CD4-positive, alpha-beta T cell treated with Interleukin-2 at 100 ng/mL for 4 hours (primary cell): ENCODE measurements around the gene EGR4.
A peak's percentile ranks its signal among the peaks of the same experiment; 100 is the strongest.

Source experiments
- DNase-seq: peaks from one replicate; pipeline ENCODE4 v3.0.0-alpha.2; 2020; ENCODE audit warnings: low spot score

Gene EGR4

GRCh38 chr2:73290049-73290839 is 3.1 kb downstream of the EGR4 start:
- DNase-seq: peak; percentile 54

GRCh38 chr2:73289304-73289703 is 4.0 kb downstream of the EGR4 start:
- DNase-seq: no peak

GRCh38 chr2:73286134-73286655 is 7.2 kb downstream of the EGR4 start:
- no peak for DNase-seq

GRCh38 chr2:73285159-73285739 is 8.1 kb downstream of the EGR4 start:
- peak; percentile 13 for DNase-seq

- DNase-seq: peak; percentile 56
Measured at GRCh38 chr2:73284296-73285158, 8.8 kb downstream of the EGR4 start, which contains the start of gene FBXO41. Gene FBXO41 (minus strand): TSS chr2:73284478. CDS start chr2:73269630, 14,848 bp downstream.

GRCh38 chr2:73283545-73284295 is 9.6 kb downstream of the EGR4 start:
- DNase-seq: no peak

- no peak for DNase-seq
Measured at GRCh38 chr2:73282924-73283544, 10.3 kb downstream of the EGR4 start.

- DNase-seq: no peak
Measured at GRCh38 chr2:73281244-73281643, 12.1 kb downstream of the EGR4 start.

- no peak for DNase-seq
Measured at GRCh38 chr2:73279852-73280251, 13.5 kb downstream of the EGR4 start.

- no peak for DNase-seq
Measured at GRCh38 chr2:73272270-73272669, 21.1 kb downstream of the EGR4 start.

- DNase-seq: no peak
Measured at GRCh38 chr2:73269686-73270465, 23.5 kb downstream of the EGR4 start.

GRCh38 chr2:73268830-73269685 is 24.3 kb downstream of the EGR4 start:
- DNase-seq: peak; percentile 82

GRCh38 chr2:73268366-73268829 is 24.9 kb downstream of the EGR4 start:
- DNase-seq: no peak

- no peak for DNase-seq
Measured at GRCh38 chr2:73267008-73267407, 26.3 kb downstream of the EGR4 start.

- DNase-seq: no peak
Measured at GRCh38 chr2:73266061-73266901, 27.1 kb downstream of the EGR4 start.

GRCh38 chr2:73265298-73266060 is 27.9 kb downstream of the EGR4 start:
- no peak for DNase-seq

GRCh38 chr2:73264783-73265182 is 28.6 kb downstream of the EGR4 start:
- no peak for DNase-seq

GRCh38 chr2:73264332-73264606 is 29.1 kb downstream of the EGR4 start:
- DNase-seq: no peak
